ENCODE data around the gene QRFP.

DNA sequence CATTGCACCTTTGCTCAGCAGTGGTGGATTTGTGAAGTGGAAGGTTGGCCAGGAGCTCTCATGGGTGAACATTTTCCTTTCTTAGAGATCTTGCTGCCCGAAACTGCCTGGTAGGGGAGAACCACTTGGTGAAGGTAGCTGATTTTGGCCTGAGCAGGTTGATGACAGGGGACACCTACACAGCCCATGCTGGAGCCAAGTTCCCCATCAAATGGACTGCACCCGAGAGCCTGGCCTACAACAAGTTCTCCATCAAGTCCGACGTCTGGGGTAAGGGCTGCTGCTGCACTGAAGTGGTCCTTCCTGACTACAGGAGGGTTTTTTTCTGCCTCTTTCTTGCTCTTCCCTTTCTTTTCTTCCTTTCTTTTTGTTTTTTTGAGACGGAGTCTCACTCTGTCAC, 21.8 kb downstream of the QRFP start:
- TF ChIP-seq, protein P1, sequence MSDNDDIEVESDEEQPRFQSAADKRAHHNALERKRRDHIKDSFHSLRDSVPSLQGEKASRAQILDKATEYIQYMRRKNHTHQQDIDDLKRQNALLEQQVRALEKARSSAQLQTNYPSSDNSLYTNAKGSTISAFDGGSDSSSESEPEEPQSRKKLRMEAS (IDR thresholded peaks at IDR 0.05; ENCODE audit: low read depth, low read length), result no peak
- TF ChIP-seq, protein P2, sequence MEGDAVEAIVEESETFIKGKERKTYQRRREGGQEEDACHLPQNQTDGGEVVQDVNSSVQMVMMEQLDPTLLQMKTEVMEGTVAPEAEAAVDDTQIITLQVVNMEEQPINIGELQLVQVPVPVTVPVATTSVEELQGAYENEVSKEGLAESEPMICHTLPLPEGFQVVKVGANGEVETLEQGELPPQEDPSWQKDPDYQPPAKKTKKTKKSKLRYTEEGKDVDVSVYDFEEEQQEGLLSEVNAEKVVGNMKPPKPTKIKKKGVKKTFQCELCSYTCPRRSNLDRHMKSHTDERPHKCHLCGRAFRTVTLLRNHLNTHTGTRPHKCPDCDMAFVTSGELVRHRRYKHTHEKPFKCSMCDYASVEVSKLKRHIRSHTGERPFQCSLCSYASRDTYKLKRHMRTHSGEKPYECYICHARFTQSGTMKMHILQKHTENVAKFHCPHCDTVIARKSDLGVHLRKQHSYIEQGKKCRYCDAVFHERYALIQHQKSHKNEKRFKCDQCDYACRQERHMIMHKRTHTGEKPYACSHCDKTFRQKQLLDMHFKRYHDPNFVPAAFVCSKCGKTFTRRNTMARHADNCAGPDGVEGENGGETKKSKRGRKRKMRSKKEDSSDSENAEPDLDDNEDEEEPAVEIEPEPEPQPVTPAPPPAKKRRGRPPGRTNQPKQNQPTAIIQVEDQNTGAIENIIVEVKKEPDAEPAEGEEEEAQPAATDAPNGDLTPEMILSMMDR (IDR thresholded peaks at IDR 0.05; ENCODE audit: low read depth, low read length), result no peak

All from NB4 (cell line).